ENCODE data around the gene RPL29.

DNA sequence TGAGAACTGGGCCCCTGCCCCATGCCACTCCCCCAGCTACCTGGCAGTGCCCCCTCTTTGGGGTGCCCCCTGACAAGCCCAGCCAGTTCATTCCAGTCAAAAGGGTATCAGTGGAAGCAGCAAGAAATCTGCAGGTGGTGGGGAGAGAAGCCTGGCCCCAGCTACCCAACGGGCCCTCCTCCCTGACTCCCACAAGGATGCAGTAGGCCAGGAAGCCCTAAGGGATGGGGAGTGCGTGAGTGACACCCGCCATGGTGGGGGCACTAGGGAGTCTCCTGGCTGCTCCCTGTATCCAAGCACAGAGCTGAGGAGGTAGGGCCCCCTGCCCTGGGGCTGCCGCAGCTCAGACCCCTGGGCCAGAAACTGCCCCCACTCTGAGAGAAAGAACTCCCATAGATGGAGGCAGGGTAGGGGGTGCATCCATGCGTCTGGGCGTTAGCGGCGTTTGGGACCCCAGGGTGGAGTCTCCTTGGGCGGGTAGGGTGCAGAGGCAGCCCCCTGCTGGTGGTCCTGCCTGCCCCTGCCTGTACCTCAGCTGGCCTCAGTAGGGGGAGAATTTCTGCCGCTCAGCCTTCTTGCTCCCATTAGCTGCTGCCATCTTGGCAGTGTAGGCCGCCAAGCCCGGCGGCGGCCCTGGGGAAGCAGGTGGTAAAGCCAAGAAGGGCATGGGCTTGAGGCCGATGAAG, 38.0 kb downstream of the RPL29 start:
- TF ChIP-seq CTCF (IDR thresholded peaks at IDR 0.05) (no peak), POLR2AphosphoS5 (IDR thresholded peaks at IDR 0.05) (no peak), EP300 (IDR thresholded peaks at IDR 0.05) (no peak)

Data from esophagus muscularis mucosa (tissue), 4 donors.